ENCODE measurements around the gene ATG10.

DNA sequence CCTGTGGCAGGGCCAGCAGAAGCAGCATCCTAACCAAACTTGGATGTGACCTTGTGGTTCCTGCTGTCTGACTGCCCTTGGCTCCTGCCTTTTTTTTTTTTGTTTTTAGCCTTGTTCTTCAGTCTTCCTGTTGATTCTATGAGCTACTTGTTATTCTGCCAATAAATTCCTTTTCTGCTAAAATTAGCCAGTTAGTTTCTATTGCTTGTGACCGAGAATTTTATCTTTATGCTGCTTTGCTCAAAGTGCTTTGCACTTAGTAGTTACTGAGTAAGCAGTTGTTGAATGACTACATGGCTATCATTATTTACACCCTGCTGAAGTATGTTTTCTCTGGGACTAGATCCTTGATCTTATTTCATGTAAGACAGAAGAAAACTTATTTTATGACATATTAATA is 20.8 kb upstream of the ATG10 start:
- TF ChIP-seq, protein P1, sequence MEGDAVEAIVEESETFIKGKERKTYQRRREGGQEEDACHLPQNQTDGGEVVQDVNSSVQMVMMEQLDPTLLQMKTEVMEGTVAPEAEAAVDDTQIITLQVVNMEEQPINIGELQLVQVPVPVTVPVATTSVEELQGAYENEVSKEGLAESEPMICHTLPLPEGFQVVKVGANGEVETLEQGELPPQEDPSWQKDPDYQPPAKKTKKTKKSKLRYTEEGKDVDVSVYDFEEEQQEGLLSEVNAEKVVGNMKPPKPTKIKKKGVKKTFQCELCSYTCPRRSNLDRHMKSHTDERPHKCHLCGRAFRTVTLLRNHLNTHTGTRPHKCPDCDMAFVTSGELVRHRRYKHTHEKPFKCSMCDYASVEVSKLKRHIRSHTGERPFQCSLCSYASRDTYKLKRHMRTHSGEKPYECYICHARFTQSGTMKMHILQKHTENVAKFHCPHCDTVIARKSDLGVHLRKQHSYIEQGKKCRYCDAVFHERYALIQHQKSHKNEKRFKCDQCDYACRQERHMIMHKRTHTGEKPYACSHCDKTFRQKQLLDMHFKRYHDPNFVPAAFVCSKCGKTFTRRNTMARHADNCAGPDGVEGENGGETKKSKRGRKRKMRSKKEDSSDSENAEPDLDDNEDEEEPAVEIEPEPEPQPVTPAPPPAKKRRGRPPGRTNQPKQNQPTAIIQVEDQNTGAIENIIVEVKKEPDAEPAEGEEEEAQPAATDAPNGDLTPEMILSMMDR (IDR thresholded peaks at IDR 0.05; ENCODE audit: low read length): no peak
- TF ChIP-seq EZH2 (IDR thresholded peaks at IDR 0.05; ENCODE audit: borderline replicate concordance, low read length): no peak

Data from OCI-LY1 (cell line).